GM21529 (cell line): ENCODE data around the gene MYO7B.

Source experiments
- ATAC-seq: cut with Tn5 transposase; IDR thresholded peaks from one replicate; pipeline ENCODE4 v1.9.1; 2021; ENCODE audit not compliant: unreplicated experiment

Gene MYO7B

DNA sequence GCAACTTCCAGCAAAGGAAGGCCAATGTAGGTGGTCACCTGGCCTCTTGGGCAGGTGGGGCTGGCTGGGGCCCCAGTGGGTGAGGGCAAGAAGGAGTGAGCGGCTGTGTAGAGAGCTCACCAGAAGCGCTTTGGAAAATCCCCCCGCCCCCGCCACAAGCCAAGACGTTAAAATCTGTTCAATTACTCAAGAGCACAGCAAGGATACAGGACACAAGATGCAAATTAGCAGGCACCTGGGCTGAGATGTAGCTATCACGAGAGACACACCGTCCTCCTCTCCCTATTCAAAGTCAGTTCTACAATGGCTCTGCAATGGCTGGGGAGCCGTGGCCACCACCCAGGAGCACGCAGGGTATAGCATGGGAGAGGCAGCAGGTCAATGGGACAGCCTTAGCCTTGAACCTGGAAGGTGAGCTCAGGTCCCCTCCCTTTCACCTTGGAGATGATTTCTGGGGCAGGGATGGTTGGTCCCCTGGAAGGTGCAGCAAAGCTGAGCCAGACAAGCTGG, 72.0 kb downstream of the MYO7B start:
- no peak for ATAC-seq

DNA sequence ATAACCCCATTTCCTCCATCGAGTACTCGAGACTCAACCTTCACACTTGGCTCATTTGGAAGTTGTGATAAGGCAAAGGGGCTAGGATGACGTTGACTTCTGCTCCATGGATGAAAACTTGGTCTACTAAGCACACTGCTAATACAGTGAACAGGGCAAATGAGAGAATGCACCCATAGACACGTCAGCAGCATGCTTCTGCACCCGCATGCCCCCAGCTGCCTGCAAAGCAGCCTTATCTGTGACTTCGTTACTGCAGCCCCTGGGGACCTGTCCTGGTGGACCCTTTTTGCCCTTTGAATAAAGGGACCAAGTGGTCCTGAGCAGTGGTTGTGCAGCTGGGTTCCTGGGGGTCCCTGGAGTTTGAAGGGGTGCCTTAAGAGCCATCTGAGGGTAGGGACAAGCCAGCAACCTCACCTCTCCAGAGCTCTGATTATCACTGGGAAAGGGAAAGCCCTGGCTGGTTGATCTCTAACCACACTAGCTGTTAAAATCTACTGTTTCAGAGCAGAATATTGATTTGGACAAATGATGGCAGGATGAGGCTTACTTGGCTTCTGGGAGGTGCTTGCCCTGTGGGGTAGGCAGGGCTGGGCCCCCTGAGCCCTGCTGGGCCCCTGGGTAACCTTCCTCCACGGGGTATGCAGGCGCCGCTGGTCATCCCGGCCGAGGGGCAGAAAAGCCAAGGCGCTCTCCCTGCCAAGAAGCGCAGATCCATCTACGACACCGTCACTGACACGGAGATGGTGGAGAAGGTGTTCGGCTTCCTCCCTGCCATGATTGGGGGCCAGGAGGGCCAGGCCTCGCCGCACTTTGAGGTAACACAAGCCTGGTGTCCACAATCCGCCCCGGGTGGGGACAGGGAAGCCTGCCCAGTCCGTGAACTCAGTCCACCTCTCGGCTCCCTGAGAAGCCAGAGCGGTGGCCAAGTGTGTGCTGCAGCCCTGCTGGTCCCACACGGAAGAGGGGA, 72.9 kb downstream of the MYO7B start:
- no peak for ATAC-seq

DNA sequence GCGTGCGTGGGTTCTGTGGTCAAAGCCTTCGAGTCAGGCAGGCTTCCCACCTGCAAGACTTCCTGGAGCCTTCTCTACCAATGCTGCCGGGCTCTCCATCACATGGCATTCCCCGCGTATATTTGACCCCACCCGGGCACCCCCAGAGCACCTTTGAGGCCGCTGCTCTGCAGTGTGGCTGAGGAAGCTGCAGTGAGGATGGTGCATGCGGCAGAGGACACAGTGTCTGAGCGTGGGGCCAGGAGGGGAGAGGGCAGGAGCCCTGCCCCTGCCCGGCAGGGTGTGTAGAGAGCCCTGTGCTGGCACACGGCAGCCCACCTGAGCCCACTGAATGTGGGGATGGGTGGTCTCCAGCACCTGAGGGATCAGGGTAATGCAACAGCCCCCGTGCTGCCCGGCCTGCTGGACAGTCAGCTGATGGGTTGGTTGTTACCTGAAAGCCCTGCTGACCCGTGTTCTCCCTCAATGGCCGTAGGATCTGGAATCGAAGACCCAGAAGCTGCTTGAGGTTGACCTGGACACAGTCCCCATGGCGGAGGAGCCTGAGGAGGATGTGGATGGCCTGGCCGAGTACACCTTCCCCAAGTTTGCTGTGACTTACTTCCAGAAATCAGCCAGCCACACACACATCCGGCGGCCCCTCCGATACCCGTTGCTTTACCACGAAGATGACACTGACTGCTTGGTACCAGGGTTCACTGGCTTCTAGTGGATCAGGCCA, 73.7 kb downstream of the MYO7B start:
- no peak for ATAC-seq

DNA sequence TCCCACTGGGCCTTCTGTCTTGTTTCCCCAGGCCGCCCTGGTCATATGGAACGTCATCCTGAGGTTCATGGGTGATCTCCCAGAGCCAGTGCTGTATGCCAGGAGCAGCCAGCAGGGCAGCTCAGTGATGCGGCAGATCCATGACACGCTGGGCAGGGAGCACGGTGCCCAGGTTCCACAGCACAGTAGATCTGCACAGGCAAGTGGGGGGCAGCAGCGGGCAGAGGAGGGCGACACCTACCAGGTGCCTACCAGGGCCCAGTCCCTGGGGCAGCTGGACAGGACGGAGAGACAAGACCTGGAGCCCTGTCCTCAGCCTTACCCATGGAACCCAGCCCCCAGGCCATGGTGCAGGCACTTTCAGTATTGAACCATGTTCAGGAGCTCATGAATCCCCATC, 74.3 kb downstream of the MYO7B start:
- ATAC-seq, result no peak

DNA sequence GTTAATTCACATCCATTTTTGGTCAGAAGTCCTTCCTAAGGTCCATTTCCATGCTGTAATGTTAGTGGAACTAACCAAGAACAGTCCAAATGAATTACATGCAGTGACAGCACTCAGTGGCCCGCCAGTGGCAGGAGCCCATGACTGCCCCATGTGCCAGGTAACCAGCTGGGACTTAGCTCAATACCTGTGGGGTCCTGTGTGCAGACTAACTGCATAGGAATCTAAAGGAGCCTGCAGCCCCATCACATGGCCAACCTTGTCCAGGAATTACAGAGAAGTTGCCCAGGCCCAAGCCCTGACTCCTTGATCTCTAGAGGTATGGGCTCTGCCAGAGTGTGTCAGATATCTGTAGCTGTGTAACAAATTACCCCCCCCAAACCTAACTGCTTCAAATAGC, 75.1 kb downstream of the MYO7B start:
- no peak for ATAC-seq

DNA sequence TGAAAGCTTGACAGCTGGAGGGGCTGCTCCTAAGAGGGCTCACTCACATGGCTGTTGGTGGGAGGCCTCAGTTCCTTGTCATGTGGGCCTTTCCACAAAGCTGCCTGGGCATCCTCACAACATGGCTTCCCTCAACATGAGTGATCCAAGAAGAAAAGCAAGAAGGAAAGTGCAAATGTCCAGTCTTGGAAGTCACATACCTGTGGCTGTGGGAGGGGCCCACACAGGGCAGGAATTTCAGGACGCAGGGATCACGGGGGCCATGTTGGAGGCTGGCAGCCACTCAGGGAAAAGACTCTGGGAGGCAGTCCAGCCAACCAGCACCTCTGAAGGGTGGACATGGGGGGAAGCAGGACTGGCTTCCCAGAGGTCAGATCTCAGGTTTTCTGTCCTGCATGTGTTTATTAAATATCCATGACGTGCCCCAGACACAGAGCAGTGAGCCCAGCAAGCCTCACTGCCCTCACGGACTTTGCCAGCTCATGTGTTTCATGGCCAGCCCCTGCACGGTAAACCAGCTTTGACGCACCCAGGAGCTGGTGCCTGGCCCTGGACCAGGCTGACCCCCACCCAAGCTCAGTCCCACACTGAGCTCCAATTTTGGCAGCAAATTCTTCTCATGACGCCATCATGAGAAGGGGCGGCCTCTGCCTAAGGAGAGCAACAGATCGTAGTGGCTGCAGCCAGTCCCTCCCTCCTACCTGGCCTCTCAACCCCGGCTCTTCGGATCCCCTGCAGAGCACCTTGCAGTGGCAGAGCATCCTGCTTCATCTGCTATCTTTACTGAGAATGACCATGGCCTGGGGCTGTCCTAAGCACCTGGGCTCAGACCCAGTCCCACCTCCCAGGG, 75.8 kb downstream of the MYO7B start:
- ATAC-seq, result no peak

DNA sequence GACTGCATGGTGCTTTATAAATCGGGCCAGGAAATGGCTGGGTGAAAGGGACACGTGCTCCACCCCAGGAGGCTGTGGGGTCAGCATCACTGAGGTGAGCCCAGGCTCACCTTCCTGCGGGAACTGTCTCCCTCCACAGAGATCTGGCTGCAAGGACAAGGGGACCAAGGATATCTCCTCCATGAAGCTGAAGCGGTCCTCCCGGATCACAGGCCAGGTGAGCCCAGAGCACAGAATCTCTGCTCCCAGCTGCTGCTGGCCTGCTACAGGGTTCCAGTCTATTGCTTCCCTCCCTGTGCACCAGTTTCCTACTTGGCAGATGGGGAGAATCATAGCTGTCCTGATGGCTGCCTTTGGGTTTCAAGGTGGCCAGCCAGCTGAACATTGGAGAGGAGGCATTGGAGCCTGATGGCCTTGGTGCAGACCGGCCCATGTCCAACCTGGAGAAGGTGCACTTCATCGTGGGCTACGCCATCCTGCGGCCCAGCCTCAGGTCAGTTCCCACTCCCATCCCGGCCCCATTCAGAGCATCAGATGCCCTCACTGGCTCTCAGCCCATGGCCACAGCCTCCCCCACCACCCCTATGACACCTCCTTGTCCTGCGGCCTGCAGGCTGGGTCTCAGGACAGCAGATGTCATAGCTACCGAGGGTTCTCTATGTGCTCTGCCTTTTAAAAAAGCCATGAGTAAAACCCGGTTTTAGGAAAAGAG, 76.8 kb downstream of the MYO7B start:
- no peak for ATAC-seq

DNA sequence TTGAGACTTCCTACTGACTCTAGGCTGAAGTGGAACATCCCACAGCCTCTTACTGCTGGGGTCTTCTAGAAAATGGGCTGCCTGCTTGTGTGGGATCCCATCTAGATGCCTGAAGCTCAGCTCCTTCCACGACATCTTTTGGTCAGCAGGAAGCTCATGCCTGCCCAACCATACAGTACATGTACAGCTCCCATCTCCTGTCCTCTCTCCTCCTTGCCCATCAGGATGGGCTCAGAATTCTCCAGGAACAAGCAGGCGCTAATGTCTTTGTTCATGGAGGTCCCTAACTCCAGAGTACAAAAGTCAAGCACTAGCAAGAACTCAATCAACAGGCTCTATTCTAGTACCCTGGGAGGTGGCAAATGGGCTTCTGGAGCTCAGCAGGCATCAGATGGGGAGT, 78.8 kb downstream of the MYO7B start:
- ATAC-seq, result no peak

DNA sequence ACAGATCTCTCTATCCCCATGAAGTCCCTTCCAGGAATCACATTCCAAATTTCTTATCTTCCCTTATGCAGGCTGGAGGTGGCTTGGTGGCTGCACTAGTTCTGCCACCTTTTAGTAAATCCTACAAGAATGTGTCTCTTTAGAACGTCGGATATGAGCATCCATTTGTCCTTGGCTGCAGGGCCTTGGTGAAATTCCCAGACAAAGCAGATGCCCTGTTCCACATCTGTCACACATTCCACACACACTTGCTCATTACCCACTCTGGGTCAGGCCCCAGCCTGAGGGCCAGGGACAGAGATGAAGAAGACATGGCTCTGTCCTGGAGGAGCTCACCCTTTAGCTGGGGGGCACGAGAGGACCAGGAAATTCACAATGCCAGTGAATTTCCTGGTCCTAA, 79.2 kb downstream of the MYO7B start:
- ATAC-seq, result no peak

DNA sequence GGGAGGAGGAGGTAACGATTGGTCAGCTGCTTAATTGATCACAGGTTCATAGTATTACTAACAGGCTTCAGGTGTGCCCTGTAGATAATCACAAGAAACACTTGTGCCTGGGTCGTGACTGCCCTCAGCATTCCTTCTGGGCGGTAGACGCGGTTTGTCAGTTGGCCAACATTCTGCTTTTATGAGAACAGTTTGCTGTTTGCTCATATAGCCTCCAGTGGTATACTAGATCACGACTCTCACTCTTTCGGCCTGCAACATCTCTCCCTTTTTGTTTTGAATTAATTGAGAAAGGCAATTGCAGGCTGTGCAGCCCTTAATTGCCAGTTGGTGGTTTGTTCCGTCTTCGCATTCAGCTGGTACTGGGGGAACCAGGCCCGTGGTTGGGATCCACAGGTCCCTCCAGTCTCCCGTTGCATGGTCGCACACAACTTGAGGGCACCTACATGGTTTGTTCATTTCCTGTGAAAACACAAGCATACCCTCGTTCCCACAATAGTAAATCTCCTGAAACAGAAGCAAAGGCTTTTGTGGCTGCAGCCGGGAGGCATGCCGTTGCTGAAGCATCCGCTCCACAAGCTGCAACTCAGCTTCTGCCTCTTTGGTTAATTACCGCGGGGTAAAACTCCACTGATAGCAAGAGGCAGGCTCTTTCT, 80.2 kb downstream of the MYO7B start:
- ATAC-seq, result no peak

DNA sequence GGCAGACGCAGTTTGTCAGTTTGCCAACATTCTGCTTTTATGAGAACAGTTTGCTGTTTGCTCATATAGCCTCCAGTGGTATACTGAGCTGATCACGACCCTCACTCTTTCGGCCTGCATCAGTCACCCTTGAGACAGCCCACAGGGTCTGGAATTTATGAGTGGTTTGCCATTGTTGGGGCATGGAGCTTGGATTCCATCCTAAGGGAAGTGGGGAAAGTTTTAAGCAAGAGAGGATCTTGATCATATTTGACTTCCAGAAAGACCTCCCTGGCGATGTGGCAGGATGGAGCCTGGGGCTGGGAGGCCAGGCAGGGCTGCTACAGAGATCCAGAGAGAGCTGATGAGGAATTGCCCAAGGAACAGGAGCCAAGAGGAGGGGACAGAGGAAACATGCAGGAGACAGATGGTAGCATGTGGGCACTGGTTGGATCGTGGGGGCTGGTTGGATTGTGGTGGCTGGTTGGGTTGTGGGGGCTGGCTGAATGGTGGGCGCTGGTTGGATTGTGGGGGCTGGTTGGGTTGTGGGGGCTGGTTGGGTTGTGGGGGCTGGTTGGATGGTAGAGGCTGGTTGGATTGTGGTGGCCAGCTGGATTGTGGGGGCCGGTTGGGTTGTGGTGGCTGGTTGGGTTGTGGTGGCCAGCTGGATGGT, 83.2 kb downstream of the MYO7B start:
- ATAC-seq, result no peak

DNA sequence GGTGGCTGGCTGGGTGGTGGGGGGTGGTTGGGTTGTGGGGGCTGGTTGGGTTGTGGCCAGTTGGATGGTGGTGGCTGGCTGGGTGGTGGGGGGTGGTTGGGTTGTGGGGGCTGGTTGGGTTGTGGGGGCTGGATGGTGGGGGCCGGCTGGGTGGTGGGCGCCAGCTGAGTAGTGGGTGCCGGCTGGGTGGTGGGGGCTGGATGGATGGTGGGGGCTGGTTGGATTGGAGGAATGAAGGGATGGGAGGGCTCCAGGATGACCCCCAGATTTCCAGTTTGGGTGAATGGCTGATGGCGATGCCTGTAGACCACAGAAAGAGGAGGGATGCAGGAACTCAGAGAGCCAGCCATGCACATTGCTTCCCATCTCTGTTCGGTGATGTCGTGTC, 83.7 kb downstream of the MYO7B start:
- no peak for ATAC-seq

DNA sequence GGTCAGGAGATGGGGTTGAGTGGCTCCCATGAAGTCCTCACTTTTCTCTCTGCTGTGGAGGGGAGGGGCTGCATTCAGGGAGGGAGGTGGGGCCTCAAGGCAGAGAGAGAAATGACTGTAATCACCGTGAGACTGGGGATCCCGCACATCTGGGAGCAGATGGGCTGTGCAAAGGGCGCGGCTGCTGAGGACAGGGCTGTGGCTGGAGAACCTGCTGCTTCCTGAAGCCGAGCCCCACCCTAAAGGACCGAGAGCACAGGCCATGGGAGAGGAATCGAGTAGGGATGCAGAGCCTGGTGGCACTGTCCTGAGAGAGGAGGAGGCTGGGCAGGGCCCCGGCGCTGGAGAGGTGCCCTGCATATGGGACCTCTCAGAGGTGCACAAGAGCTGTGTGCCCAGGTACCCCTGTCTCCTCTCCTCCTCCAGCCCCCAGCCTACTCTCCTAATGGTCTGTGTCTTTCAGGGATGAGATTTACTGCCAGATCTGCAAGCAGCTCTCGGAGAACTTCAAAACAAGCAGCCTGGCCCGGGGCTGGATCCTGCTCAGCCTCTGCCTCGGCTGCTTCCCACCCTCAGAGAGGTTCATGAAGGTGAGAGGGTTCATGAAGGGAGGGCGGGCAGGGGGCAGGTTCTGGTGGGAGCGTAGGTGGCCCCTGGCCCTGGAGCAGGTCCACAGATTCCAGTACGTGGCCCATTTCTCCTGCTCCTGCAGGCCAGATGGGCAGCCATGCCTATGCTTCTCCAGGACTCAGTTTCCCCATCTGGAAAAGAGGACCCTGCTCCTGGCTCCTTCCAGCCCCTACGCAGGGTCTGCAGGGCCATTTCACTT, 84.6 kb downstream of the MYO7B start:
- ATAC-seq, result no peak

DNA sequence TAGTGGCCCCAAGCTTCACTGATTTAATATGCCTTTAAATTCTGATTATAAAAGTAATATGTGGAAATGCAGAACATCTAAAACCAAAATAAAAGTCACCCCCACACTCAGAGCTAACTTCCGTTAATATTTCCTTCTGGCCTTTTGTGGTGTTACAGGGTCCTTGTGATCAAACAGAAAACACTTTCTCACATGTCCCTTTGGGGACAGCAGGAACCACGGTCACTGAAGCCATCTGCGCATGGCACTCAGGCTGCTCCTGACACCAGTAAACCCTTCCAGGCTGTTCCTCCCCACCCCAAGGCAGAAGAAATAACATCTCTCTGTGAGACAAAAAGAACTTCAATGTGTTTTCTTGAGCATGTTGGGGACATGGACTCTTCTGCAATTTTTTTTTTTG, 85.4 kb downstream of the MYO7B start:
- no peak for ATAC-seq

DNA sequence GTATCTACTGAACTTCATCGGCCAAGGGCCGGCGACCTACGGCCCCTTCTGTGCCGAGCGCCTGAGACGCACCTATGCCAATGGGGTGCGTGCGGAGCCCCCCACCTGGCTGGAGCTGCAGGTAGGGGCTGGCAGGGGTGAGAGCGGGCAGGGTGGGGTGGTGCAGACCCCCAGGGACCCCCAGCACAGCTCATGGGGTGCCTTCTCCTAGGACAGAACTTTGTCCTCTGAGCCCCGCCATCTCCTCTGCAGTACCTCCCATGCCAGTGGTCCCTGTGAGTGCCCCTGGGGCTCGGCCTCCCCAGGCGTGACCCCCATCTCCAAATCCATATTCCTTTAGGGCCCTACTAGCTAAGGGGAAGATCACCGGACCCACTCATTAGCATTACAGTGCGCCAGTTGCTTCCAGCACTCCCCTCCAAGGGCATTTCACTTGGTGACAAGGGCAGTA, 86.5 kb downstream of the MYO7B start:
- no peak for ATAC-seq

DNA sequence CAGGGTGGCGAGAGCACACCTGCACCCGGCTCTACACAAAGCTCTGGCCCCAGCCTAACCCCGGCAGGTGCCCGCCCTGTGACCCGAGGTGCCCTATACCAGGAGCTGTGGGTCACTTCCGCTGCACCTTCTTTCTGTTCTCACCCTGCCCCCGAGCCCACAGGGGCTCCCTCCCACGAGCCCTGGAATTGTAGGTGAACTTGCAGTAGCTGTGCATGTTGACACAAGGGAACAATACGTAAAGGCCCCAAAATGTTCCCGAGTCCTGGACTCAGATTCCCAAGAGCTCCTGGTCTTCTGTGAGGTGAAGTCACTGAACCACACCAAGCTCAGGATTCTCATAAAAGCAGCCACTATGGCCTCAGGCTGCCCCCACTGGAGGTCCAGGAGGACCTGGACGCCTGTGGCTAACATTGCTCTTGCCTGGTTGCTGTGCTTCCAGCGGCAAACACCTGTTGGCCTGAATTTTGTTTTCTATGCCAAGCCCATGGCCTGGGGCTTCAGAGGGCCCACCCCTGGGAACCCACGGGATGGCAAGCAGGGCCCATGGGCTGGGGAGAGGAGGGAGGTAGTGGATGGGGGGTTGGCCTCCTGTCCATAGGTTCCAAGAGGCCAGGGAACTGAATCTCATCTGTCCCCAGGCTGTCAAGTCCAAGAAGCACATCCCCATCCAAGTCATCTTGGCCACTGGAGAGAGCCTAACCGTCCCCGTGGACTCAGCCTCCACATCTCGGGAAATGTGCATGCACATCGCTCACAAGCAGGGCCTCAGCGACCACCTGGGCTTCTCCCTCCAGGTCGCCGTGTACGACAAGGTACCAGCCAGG, 87.3 kb downstream of the MYO7B start:
- ATAC-seq, result no peak

DNA sequence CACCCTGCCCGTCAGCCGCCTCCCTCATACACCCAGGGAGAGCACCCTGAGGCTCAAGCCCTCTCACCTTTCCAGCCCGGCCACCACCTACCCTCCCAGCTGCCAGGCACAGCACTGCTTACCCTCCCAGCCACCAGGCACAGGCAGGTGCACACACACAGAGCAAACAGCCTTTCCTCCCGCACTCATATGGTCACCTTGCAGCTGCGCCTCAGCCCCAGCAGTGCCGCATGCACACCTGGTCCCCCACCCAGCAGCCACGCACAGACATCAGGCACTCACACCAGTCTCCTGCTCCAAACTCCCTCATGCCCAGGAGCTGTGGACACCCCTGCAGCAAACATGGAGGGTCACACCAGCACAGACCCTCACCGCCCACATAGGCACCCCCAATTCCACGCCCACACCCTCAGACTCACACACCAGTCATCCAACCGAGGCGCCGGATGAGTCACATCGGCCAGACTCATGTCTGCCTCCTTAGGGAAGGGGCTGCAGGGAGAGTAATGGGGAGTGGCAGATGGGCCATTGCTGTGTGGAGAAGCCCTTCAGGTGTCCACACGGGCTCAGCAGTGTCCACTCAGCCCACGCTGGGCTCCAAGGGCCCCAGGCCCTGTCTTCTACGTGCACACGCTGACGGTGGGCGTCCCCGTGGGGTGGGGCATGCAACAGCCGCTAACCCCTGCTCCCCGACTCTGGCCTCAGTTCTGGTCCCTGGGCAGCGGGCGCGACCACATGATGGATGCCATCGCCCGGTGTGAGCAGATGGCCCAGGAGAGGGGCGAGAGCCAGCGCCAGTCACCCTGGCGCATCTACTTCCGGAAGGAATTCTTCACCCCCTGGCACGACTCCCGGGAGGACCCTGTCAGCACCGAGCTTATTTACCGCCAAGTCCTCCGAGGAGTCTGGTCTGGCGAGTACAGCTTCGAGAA, 88.2 kb downstream of the MYO7B start:
- ATAC-seq, result no peak
